HepG2 (cell line): ENCODE data around the gene LIMD2.

Source experiments
- CTCF ChIP-seq: sonication (generic); formaldehyde crosslinking; IDR thresholded peaks from 2 replicates; pipeline ENCODE4 v1.5.0; 2020; ENCODE audit warnings: mild to moderate bottlenecking, missing genetic modification reagents, moderate library complexity
- GABPA ChIP-seq, 2 experiments: IDR thresholded peaks; 2 replicates each; pipeline ENCODE4 v1.6.1; 2011 to 2016; ENCODE audit warnings: low read depth in 2 of 2, low read length in 1 of 2, missing biosample characterization in 1 of 2, missing genetic modification characterization in 1 of 2
- JUN ChIP-seq: sonication (generic); formaldehyde crosslinking; IDR thresholded peaks from 2 replicates; pipeline ENCODE4 v1.4.0; 2020; ENCODE audit warnings: mild to moderate bottlenecking, missing genetic modification reagents
- POLR2A ChIP-seq, 2 experiments: IDR thresholded peaks; 2 replicates each; pipeline ENCODE4 v1.6.1; 2011; ENCODE audit warnings: low read depth in 2 of 2, low read length in 2 of 2, mild to moderate bottlenecking in 1 of 2, moderate library complexity in 1 of 2; ENCODE audit not compliant: insufficient read depth in 1 of 2
- TCF7 ChIP-seq: sonication (generic); IDR thresholded peaks from 2 replicates; pipeline ENCODE4 v1.6.1; 2016; ENCODE audit warnings: antibody characterized with exemption, low read depth

- TF ChIP-seq JUN (CRISPR knock-in tag) (no peak), TCF7 (no peak), POLR2A (IDR thresholded peaks at IDR 0.05; ENCODE audit: insufficient read depth in 1 of 2, low read depth in 2 of 2, low read length in 2 of 2) (peak in 1 of 2 experiments; percentile 53; a peak in 1 of 4 replicates), CTCF (peak; percentile 74), GABPA (IDR thresholded peaks at IDR 0.05; ENCODE audit: low read depth, low read length) (no peak), GABPA (CRISPR knock-in tag; IDR thresholded peaks at IDR 0.05; ENCODE audit: low read depth) (no peak)
These were observed 3.5 kb downstream of the LIMD2 start for GRCh38 chr17:63696381-63696961.
